Kidney (tissue), 14 donors: Measurements from ENCODE around the gene TYRP1. TPM values are rescaled to one million over a fixed set of nuclear protein-coding genes. Genes with fewer than 3 reads are reported as not detected.

Source experiments
- DNase-seq, 5 donors: peaks; one replicate each; pipeline ENCODE4 v3.0.0-alpha.2; 2013 to 2020
- FAIRE-seq: peaks from 2 replicates; lab custom pipeline; 2012; peaks lifted over from hg19 to GRCh38; lab: Jason Lieb, UNC
- H3K27ac ChIP-seq, 2 donors: one replicate each; pipeline ENCODE4 v1.7.0; 2013; ENCODE audit warnings: low read depth in 2 of 2, low read length in 2 of 2, inconsistent platforms in 1 of 2
- H3K27me3 ChIP-seq: one replicate; pipeline ENCODE4 v1.7.1; 2013; ENCODE audit warnings: low read length, inconsistent platforms; ENCODE audit not compliant: control insufficient read depth, insufficient read depth
- H3K36me3 ChIP-seq, 3 donors: one replicate each; pipeline versions ENCODE4 v1.7.0 to v1.7.1; 2013; ENCODE audit warnings: low read length in 3 of 3, control low read depth in 1 of 3, inconsistent platforms in 1 of 3; ENCODE audit not compliant: insufficient read depth in 3 of 3, control insufficient read depth in 2 of 3
- H3K4me1 ChIP-seq, 3 donors: one replicate each; pipeline versions ENCODE4 v1.7.0 to v1.7.1; 2013; ENCODE audit warnings: low read length in 3 of 3, inconsistent platforms in 1 of 3, low read depth in 1 of 3; ENCODE audit not compliant: control insufficient read depth in 2 of 3, insufficient read depth in 2 of 3
- H3K4me3 ChIP-seq, 3 donors: one replicate each; pipeline versions ENCODE4 v1.7.0 to v1.8.1; 2013; ENCODE audit warnings: low read length in 3 of 3, control low read depth in 1 of 3, inconsistent platforms in 1 of 3
- H3K9ac ChIP-seq, 3 donors: one replicate each; pipeline versions ENCODE4 v1.7.0 to v1.7.1; 2013; ENCODE audit warnings: low read length in 3 of 3, control low read depth in 1 of 3, inconsistent platforms in 1 of 3
- H3K9me3 ChIP-seq, 3 donors: one replicate each; pipeline versions ENCODE4 v1.7.0 to v1.7.1; 2013; ENCODE audit warnings: low read length in 3 of 3, control low read depth in 1 of 3, inconsistent platforms in 1 of 3; ENCODE audit not compliant: control insufficient read depth in 2 of 3, insufficient read depth in 1 of 3
- intact Hi-C: fragments of 100-400 bp; cut with DNase I; formaldehyde crosslinking; loops from one replicate; pipeline ENCODE4 v1.11.1; 2022
- polyA plus RNA-seq: library from polyadenylated mRNA; stranded (reverse); fragments of 350-450 nt; fragmentation: Illumina TruSeq; extraction: RNeasy Lipid Tissue Mini Kit (QIAGEN cat#74804); gene quantifications from one replicate; pipeline ENCODE4 v1.2.3, GENCODE V29; 2014; ENCODE audit warnings: low read depth, low replicate concordance; ENCODE audit not compliant: insufficient read depth
- total RNA-seq: library from RNA; stranded (reverse); fragmentation: NEBNext Ultra II Directional; extraction: Animal tissue kit (Norgen Biotek cat#: 25700); gene quantifications from one replicate; pipeline ENCODE4 v1.2.1, GENCODE V29; 2021
- TF ChIP-seq, protein P1 (sequence below): IDR thresholded peaks from 3 replicates; pipeline ENCODE4 v1.5.1; 2012; ENCODE audit warnings: mild to moderate bottlenecking, moderate library complexity, borderline replicate concordance; ENCODE audit not compliant: insufficient read depth; ENCODE audit errors: extremely low read depth
- donor health status: control.
- donor health status: control.
- donor health status: control.
- donor health status: control.
- donor health status: control.
- donor health status: DM: yes; HTN: yes; CAD: no.
- donor health status: Normal renal cell carcinoma (clear cell type).

TYRP1 gene
- total and polyA plus RNA-seq, 2 donors from 2014 or later: 0.41 to 10.0 TPM

DNA sequence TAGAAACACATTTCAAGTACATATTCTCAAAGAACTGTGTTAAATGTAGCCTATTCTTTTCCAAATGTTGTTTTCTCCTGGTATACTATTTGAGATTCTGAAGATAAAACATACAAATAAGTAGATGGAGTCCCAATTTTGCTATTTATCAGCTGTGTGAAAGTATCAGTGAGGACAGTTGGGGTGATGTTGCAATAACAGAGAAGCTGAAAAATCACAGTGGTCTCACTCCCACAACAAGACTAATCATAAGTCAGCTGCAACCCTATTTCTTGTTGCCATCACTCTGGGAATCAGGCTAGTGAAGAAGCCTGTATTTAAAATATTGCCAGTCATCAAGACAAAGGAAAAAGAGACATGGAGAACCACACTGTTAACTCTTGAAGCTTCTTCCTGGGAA, 55.8 kb downstream of the TYRP1 start:
- TF ChIP-seq, protein P1, sequence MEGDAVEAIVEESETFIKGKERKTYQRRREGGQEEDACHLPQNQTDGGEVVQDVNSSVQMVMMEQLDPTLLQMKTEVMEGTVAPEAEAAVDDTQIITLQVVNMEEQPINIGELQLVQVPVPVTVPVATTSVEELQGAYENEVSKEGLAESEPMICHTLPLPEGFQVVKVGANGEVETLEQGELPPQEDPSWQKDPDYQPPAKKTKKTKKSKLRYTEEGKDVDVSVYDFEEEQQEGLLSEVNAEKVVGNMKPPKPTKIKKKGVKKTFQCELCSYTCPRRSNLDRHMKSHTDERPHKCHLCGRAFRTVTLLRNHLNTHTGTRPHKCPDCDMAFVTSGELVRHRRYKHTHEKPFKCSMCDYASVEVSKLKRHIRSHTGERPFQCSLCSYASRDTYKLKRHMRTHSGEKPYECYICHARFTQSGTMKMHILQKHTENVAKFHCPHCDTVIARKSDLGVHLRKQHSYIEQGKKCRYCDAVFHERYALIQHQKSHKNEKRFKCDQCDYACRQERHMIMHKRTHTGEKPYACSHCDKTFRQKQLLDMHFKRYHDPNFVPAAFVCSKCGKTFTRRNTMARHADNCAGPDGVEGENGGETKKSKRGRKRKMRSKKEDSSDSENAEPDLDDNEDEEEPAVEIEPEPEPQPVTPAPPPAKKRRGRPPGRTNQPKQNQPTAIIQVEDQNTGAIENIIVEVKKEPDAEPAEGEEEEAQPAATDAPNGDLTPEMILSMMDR: no peak
- FAIRE-seq (no peak), DNase-seq (no peak)
- no peak overlapping the region for H3K4me3 ChIP-seq
- H3K36me3 ChIP-seq: no peaks in the 10 kb centered on the region
- no peak overlapping the region for H3K9ac ChIP-seq
- H3K27ac ChIP-seq: no peak overlapping the region
- no peaks in the 10 kb centered on the region for H3K9me3 ChIP-seq
- no peaks in the 10 kb centered on the region for H3K27me3 ChIP-seq
- intact Hi-C loops: no loop called here
- no peaks in the 10 kb centered on the region for H3K4me1 ChIP-seq

DNA sequence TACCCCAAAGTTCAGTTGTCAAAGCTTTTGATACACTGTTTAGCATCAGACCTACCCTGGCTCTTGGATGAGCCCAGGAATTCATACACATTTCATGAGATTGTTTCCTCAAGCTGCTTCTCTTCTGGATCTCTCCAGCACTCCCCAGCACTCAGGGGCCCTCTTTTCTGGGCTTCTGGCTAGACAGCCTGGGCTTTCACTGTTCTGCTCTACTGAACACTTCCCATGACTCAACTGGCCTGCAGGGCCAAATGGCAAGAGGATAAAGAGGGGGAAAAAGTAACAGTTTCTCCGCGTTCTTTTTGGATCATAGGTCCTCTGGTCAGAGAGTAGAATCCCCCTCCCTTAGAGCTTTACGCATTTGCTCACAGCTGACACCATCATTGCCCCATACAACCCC, 60.7 kb downstream of the TYRP1 start:
- H3K27me3 ChIP-seq: no peaks in the 10 kb centered on the region
- H3K36me3 ChIP-seq: no peaks in the 10 kb centered on the region
- no peak overlapping the region for H3K27ac ChIP-seq
- DNase-seq (no peak), FAIRE-seq (no peak)
- H3K4me3 ChIP-seq: no peak overlapping the region
- intact Hi-C loops: no loop called here
- H3K4me1 ChIP-seq: no peaks in the 10 kb centered on the region
- no peaks in the 10 kb centered on the region for H3K9me3 ChIP-seq
- H3K9ac ChIP-seq: no peak overlapping the region
- TF ChIP-seq, protein P1: no peak

DNA sequence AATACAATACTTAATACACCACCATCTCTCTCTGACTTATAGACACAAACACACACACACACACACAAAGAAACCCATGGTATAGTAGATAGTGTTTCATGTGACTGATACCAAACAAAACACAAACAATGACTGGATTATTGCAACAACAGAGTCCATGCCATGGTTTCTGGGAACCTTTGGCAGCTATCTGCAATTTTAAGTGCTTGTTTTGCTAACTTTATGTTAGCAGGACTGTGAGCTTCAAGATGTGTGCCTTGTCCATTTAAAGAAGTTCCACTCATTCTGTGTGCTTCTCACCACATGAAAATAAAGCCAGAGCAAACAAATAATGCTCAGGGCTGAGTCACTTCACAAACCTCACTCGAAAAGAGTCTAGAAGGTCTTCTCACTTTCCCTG, 66.6 kb downstream of the TYRP1 start:
- intact Hi-C loops: no loop called here
- TF ChIP-seq, protein P1: no peak
- H3K4me3 ChIP-seq: no peak overlapping the region
- no peaks in the 10 kb centered on the region for H3K4me1 ChIP-seq
- no peaks in the 10 kb centered on the region for H3K9me3 ChIP-seq
- H3K36me3 ChIP-seq: no peaks in the 10 kb centered on the region
- DNase-seq: no peak
- H3K27ac ChIP-seq: no peak overlapping the region
- no peaks in the 10 kb centered on the region for H3K27me3 ChIP-seq
- no peak overlapping the region for H3K9ac ChIP-seq
- FAIRE-seq: no peak

Other genes starting within 250 kb of the TYRP1 start
- 11.1 TPM for gene LURAP1L, start 81.6 kb downstream of the TYRP1 start, total RNA-seq
- gene LURAP1L, start 81.6 kb downstream of the TYRP1 start, polyA plus RNA-seq: 3.8 TPM